Fibroblast of skin of abdomen (primary cell): ENCODE results near the gene TMPRSS13.
"Not testable (repeated sequence)": the region's sequence is repeated elsewhere in the genome, so short reads cannot be mapped to it uniquely, and the experiment has no call there.

Experiments
- DNase-seq: peaks from one replicate; pipeline ENCODE4 v3.0.0-alpha.2; 2013

The TMPRSS13 gene

GRCh38 chr11:117871784-117872183 lies 57.4 kb downstream of the TMPRSS13 start:
- DNase-seq, result no peak

- DNase-seq, result no peak
Measured at GRCh38 chr11:117871160-117871559, 58.0 kb downstream of the TMPRSS13 start.

GRCh38 chr11:117870103-117870952 lies 58.9 kb downstream of the TMPRSS13 start:
- DNase-seq, result no peak

GRCh38 chr11:117869604-117870003 lies 59.6 kb downstream of the TMPRSS13 start:
- DNase-seq, result no peak

- DNase-seq, result no peak
Measured at GRCh38 chr11:117868815-117869561, 60.2 kb downstream of the TMPRSS13 start.

- DNase-seq, result no peak
Measured at GRCh38 chr11:117868088-117868487, 61.1 kb downstream of the TMPRSS13 start.

GRCh38 chr11:117866526-117866925 lies 62.7 kb downstream of the TMPRSS13 start:
- DNase-seq, result no peak

- DNase-seq, result not testable (repeated sequence)
Measured at GRCh38 chr11:117865546-117865945, 63.7 kb downstream of the TMPRSS13 start.

- DNase-seq, result no peak
Measured at GRCh38 chr11:117863383-117863782, 65.8 kb downstream of the TMPRSS13 start.

GRCh38 chr11:117862753-117863152 lies 66.4 kb downstream of the TMPRSS13 start:
- no peak for DNase-seq

GRCh38 chr11:117862019-117862725 lies 67.0 kb downstream of the TMPRSS13 start:
- no peak for DNase-seq

- DNase-seq, result no peak
Measured at GRCh38 chr11:117861151-117862018, 67.8 kb downstream of the TMPRSS13 start.

GRCh38 chr11:117860139-117860538 lies 69.1 kb downstream of the TMPRSS13 start:
- no peak for DNase-seq

- DNase-seq, result no peak
Measured at GRCh38 chr11:117859488-117860112, 69.6 kb downstream of the TMPRSS13 start.

- DNase-seq, result no peak
Measured at GRCh38 chr11:117859061-117859460, 70.1 kb downstream of the TMPRSS13 start.

GRCh38 chr11:117857734-117858414 lies 71.3 kb downstream of the TMPRSS13 start:
- no peak for DNase-seq

GRCh38 chr11:117855912-117856651 lies 73.1 kb downstream of the TMPRSS13 start:
- no peak for DNase-seq

GRCh38 chr11:117855186-117855845 lies 73.9 kb downstream of the TMPRSS13 start:
- DNase-seq, result no peak

GRCh38 chr11:117852309-117852708 lies 76.9 kb downstream of the TMPRSS13 start:
- no peak for DNase-seq

- DNase-seq, result no peak
Measured at GRCh38 chr11:117851852-117852251, 77.3 kb downstream of the TMPRSS13 start.
